Mucosa of stomach (tissue), 1 donor: ENCODE data around the gene THAP2.

Source experiments
- H3K27me3 ChIP-seq: one replicate; pipeline ENCODE4 v1.7.0; 2013; ENCODE audit warnings: mild to moderate bottlenecking, low read length; ENCODE audit not compliant: control insufficient read depth, insufficient read depth
- H3K36me3 ChIP-seq: one replicate; pipeline ENCODE4 v1.7.0; 2013; ENCODE audit warnings: low read length; ENCODE audit not compliant: control insufficient read depth, insufficient read depth
- H3K4me1 ChIP-seq: one replicate; pipeline ENCODE4 v1.7.0; 2013; ENCODE audit warnings: mild to moderate bottlenecking, low read length; ENCODE audit not compliant: control insufficient read depth, insufficient read depth
- H3K4me3 ChIP-seq: one replicate; pipeline ENCODE4 v1.7.0; 2013; ENCODE audit warnings: low read length
- H3K9ac ChIP-seq: one replicate; pipeline ENCODE4 v1.7.0; 2013; ENCODE audit warnings: mild to moderate bottlenecking, low read length, moderate library complexity
- H3K9me3 ChIP-seq: one replicate; pipeline ENCODE4 v1.7.0; 2013; ENCODE audit warnings: mild to moderate bottlenecking, low read length, moderate library complexity; ENCODE audit not compliant: control insufficient read depth
- donor health status: Pancreatic carcinoma.

THAP2 gene

DNA sequence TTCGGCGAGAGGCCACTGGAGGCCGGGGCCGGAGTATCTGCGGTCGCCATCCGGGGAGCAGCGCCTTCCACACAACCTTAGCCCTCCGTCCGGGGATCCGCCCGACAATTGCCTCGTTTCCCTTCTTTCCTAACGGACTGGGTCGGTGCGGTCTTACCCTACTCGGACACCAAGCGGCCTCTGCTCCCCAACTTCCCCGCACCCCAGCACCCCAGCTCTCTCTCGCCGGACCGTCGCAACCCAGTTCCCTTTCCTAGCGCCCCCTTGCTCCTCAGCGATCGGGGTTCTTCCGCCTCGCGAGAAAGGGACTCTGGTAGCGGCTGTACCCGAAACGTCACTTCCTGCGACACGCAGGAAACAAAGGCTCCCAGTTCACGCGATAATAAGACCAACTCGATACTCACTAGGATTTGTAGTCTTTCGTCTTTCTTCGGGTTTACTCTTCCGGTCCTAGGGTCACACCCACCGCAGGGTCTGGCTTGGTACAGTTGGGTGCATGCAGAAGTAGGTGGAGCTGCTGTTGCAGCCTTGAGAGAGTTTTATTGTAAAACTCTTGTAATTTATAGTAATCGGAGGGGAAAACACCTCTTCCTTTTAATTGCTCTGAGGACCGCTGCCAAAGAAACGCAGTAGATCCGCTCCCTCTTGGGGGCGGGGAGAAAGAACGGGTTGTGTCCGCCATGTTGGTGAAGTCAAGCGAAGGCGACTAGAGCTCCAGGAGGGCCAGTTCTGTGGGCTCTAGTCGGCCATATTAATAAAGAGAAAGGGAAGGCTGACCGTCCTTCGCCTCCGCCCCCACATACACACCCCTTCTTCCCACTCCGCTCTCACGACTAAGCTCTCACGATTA is at the start of gene THAP2, which contains the start of gene ZFC3H1:
THAP2 (plus strand) TSS at position 741 of the 850 bp plus-strand sequence. CDS start 209 bp downstream, outside the sequence.
ZFC3H1 (minus strand) TSS at position 288 of the 850 bp plus-strand sequence; CDS start at position 50, 238 bp downstream.
- Histone ChIP-seq H3K9me3 (no peaks in the 10 kb centered on the region), H3K4me3 (peak within 1 kb of the TSS; percentile 91), H3K27me3 (no peaks in the 10 kb centered on the region), H3K4me1 (peaks cover 15% of the 10 kb centered on the region), H3K9ac (peak within 1 kb of the TSS; percentile 91), H3K36me3 (no peaks in the 10 kb centered on the region)

- Histone ChIP-seq H3K36me3 (no peaks in the 10 kb centered on the region), H3K27me3 (no peaks in the 10 kb centered on the region), H3K9ac (no peak overlapping the region), H3K4me3 (no peak overlapping the region), H3K4me1 (no peaks in the 10 kb centered on the region), H3K9me3 (no peaks in the 10 kb centered on the region)
Measured at GRCh38 chr12:71621938-71622337, 42.2 kb upstream of the THAP2 start.

DNA sequence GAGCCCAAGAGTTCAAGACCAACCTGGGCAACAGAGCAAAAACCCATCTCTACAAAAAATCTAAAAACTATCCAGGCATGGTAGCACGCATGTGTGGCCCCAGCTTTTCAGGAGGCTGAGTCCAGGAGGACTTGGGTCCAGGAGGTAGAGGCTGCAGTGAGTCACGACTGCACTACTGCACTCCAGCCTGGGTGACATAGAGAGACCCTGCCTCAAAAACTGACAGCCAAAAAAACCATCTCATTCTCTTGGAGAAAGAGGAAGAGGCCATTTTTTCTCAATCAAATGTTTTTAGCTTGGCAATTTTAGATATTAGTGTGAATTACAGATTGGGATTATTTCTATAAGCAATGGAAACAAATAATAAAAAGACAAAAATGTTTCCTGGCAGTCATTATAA is 38.6 kb upstream of the THAP2 start:
- Histone ChIP-seq H3K36me3 (peaks cover 5% of the 10 kb centered on the region), H3K9ac (no peak overlapping the region), H3K27me3 (no peaks in the 10 kb centered on the region), H3K4me1 (no peaks in the 10 kb centered on the region), H3K4me3 (no peak overlapping the region), H3K9me3 (no peaks in the 10 kb centered on the region)

DNA sequence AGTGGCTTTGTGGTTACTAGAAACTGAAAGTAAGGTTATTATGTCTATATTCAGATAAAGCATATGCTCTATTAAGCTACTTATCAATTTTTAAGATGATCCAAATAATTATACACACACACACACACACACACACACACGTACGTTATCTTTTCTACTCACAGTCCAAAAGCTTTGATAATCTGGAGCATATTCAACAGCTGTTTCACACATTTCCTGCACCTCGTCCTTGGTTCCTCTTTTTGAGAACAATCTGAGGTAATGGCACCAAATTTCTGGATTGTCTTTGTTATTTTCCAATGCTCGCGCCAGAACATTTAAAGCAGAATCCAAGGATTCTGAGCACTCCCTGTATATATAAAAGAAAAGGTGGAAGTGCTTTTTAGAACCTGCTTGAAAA is 38.0 kb upstream of the THAP2 start:
- H3K9ac ChIP-seq = no peak overlapping the region
- peaks cover 5% of the 10 kb centered on the region for H3K36me3 ChIP-seq
- no peak overlapping the region for H3K4me3 ChIP-seq
- no peaks in the 10 kb centered on the region for H3K27me3 ChIP-seq
- no peaks in the 10 kb centered on the region for H3K9me3 ChIP-seq
- H3K4me1 ChIP-seq = no peaks in the 10 kb centered on the region

DNA sequence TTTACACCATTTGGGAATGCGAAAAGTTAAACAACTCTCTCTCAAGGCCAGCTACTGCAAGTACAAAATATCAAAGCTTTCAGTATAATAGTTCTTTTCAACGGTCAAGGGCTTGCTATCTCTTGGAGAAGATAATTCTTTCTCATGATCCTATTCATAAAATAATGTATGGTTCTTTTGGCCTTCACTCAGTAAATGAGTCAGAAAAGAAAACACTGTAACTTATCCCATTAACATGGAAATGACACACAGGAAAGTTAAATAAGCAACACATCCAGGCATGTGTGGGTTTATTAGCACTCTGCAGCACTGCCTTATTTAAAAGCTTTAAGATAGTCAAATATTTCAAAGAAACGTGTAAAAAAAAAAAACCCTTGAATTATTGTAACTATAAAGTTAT is 37.3 kb upstream of the THAP2 start:
- no peaks in the 10 kb centered on the region for H3K4me1 ChIP-seq
- peaks cover 5% of the 10 kb centered on the region for H3K36me3 ChIP-seq
- H3K4me3 ChIP-seq = no peak overlapping the region
- H3K9ac ChIP-seq = no peak overlapping the region
- H3K9me3 ChIP-seq = no peaks in the 10 kb centered on the region
- no peaks in the 10 kb centered on the region for H3K27me3 ChIP-seq

DNA sequence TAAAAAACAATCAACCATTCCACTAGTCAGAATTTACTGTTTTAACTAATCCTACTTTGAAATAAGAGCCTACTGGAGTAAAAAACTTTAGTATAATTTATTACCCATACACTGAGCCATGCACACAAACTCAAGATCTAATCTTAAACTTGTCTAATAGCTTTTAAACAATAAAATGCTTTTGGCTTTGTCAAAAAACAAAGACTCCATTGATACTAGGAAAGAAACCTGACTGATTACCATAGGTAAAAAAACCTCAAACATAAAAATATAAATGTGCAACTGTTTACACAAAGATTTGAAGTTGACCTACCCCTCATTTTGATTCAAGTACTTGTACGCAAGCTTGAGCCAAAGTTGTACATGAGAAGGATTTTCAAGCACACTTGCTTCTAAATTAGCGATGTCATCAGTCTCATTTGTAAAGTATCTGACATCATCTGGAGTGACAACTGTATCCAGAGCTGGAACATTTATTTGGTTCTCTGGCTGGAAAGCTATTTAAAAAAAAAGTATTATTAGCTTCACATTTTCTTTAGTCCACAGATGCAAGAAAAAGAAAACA is 36.6 kb upstream of the THAP2 start:
- no peak overlapping the region for H3K9ac ChIP-seq
- no peaks in the 10 kb centered on the region for H3K4me1 ChIP-seq
- no peaks in the 10 kb centered on the region for H3K27me3 ChIP-seq
- H3K4me3 ChIP-seq = no peak overlapping the region
- H3K36me3 ChIP-seq = peaks cover 5% of the 10 kb centered on the region
- no peaks in the 10 kb centered on the region for H3K9me3 ChIP-seq

DNA sequence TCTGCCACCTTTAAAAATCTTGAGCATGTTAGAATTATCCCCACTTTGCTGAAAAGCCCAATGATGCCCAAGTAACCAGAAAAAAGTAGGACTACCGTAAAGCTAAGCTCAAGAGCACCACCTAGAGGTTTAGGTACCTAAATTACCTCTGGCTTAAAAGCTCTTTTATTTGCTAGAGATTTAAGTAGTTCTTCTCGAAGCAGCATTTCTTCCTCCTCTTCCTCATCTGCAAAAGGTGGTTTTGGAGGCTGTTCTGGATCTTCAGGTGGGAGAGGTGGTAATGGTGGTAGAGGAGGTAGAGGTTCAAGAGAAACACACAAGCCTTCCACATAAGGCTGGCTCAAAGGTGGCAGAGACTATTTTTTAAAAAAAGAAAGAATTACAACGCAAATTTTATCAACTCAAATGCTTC is 27.4 kb upstream of the THAP2 start:
- no peaks in the 10 kb centered on the region for H3K4me1 ChIP-seq
- no peaks in the 10 kb centered on the region for H3K27me3 ChIP-seq
- H3K36me3 ChIP-seq = peaks cover 3% of the 10 kb centered on the region
- H3K4me3 ChIP-seq = no peak overlapping the region
- H3K9ac ChIP-seq = no peak overlapping the region
- no peaks in the 10 kb centered on the region for H3K9me3 ChIP-seq

GRCh38 chr12:71638499-71638898 is 25.6 kb upstream of the THAP2 start:
- no peaks in the 10 kb centered on the region for H3K4me1 ChIP-seq
- no peaks in the 10 kb centered on the region for H3K9me3 ChIP-seq
- no peaks in the 10 kb centered on the region for H3K27me3 ChIP-seq
- H3K4me3 ChIP-seq = no peak overlapping the region
- H3K9ac ChIP-seq = no peak overlapping the region
- H3K36me3 ChIP-seq = peaks cover 3% of the 10 kb centered on the region

DNA sequence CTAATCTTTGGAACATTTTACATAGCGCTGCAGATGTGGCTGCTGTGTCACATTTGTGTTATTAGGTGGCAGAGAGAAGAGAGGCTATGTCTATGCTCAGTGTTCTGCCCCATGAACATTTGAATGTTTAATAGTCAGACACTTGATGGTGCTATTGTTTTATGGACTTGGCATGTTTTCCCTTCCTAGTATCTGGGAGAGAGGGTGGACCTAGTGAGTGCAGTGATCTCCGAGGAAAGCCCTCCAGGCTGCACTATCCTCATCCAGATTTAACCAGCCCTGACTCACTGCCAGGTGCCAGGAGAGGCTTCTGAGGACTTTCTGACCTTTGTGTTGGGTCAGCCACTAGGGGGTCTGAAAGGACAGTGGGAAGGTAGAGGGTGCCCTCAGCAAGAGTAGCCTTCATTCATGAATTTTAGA is 24.8 kb upstream of the THAP2 start:
- no peaks in the 10 kb centered on the region for H3K4me1 ChIP-seq
- peaks cover 3% of the 10 kb centered on the region for H3K36me3 ChIP-seq
- H3K27me3 ChIP-seq = no peaks in the 10 kb centered on the region
- no peak overlapping the region for H3K9ac ChIP-seq
- no peaks in the 10 kb centered on the region for H3K9me3 ChIP-seq
- no peak overlapping the region for H3K4me3 ChIP-seq

DNA sequence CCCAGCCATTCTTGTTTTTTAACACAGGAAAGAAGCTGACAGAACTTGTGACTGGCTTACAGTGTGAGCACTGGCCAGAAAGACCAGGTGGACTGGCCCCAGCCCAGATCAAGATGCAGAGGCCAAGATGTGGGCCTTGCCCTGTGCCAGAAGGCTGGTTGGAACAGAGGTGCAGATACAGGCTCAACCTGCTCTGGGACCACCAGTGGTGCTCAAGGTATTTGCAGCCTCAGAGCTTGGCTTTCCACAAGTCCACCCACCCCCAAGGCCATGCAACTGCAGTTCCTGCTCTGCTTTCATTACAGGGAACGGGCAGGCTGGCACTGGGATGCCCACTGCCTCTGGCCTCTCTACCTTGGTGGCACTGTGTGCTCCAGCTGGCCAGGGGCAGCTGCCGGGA is 23.8 kb upstream of the THAP2 start:
- no peaks in the 10 kb centered on the region for H3K9me3 ChIP-seq
- peaks cover 3% of the 10 kb centered on the region for H3K36me3 ChIP-seq
- H3K9ac ChIP-seq = no peak overlapping the region
- no peaks in the 10 kb centered on the region for H3K4me1 ChIP-seq
- no peaks in the 10 kb centered on the region for H3K27me3 ChIP-seq
- H3K4me3 ChIP-seq = no peak overlapping the region

GRCh38 chr12:71641390-71641789 is 22.7 kb upstream of the THAP2 start:
- no peaks in the 10 kb centered on the region for H3K9me3 ChIP-seq
- peaks cover 3% of the 10 kb centered on the region for H3K36me3 ChIP-seq

GRCh38 chr12:71642264-71642663 is 21.8 kb upstream of the THAP2 start:
- H3K9ac ChIP-seq = no peak overlapping the region
- H3K27me3 ChIP-seq = no peaks in the 10 kb centered on the region
- H3K36me3 ChIP-seq = no peaks in the 10 kb centered on the region
- no peaks in the 10 kb centered on the region for H3K4me1 ChIP-seq
- no peaks in the 10 kb centered on the region for H3K9me3 ChIP-seq
- no peak overlapping the region for H3K4me3 ChIP-seq

More at GRCh38 chr12:71641390-71641789, 22.7 kb upstream of the THAP2 start:
- Histone ChIP-seq H3K4me3 (no peak overlapping the region), H3K27me3 (no peaks in the 10 kb centered on the region), H3K9ac (no peak overlapping the region), H3K4me1 (no peaks in the 10 kb centered on the region)
